ENCODE results near the gene SH3BGRL2. TPM values are rescaled to one million over a fixed set of nuclear protein-coding genes. Genes with fewer than 3 reads are reported as not detected.

Gene SH3BGRL2
- total and polyA plus RNA-seq, 4 donors = 23.8 to 71.3 (median 34.3) TPM

DNA sequence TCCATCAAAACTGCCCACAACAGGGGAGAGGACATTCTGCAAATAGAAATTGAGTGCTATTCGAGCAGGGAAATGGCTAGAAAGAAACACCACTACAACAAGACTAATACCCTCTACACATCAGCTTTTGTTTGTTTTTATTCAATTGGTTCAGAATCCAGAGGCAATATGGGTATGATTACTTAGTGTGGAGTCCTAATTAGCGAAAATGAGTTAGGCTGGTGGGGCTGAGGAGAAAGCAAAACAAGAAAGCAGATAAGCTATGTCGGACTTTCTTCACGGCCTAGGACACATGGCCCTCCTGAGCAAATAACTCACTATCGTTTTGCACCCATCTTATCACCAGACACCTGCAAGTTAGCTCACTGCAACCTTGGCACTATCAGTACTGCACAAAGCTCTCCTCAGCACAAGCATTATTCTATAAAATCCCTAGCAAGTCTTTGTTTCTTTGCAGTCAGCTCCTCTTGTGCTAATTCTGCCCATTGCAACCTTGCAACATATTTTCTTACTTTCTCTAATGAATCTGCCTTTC, 31.3 kb upstream of the SH3BGRL2 start:
- Histone ChIP-seq H3K4me3 (ENCODE audit: low read depth in 1 of 3, low read length in 3 of 3) (no peak overlapping the region), H3K4me1 (ENCODE audit: control insufficient read depth in 4 of 4, insufficient read depth in 4 of 4, low read length in 3 of 4) (no peaks in the 10 kb centered on the region), H3K9ac (ENCODE audit: low read depth in 1 of 2, low read length in 2 of 2) (no peak overlapping the region), H3K36me3 (ENCODE audit: control insufficient read depth in 4 of 4, insufficient read depth in 3 of 4, low read depth in 1 of 4, low read length in 3 of 4) (no peaks in the 10 kb centered on the region), H3K27me3 (ENCODE audit: control insufficient read depth in 4 of 4, insufficient read depth in 4 of 4, low read length in 3 of 4) (no peaks in the 10 kb centered on the region), H3K27ac (ENCODE audit: low read depth in 1 of 2, low read length in 2 of 2) (no peak overlapping the region), H3K9me3 (ENCODE audit: control insufficient read depth in 4 of 4, low read length in 3 of 4) (no peaks in the 10 kb centered on the region)
- DNase-seq (ENCODE audit: low spot score) = no peak
- WGBS = 80% methylated on average over 5 of the region's 5 CpGs
- TF ChIP-seq GABPA (IDR thresholded peaks at IDR 0.05 in 1 of 2, conservative IDR thresholded peaks at IDR 0.05 in 1 of 2) (no peak), RXRA (IDR thresholded peaks at IDR 0.05) (no peak), CTCF (IDR thresholded peaks at IDR 0.05; ENCODE audit: low read depth, low read length, missing input control) (no peak)
- TF ChIP-seq, protein P1, sequence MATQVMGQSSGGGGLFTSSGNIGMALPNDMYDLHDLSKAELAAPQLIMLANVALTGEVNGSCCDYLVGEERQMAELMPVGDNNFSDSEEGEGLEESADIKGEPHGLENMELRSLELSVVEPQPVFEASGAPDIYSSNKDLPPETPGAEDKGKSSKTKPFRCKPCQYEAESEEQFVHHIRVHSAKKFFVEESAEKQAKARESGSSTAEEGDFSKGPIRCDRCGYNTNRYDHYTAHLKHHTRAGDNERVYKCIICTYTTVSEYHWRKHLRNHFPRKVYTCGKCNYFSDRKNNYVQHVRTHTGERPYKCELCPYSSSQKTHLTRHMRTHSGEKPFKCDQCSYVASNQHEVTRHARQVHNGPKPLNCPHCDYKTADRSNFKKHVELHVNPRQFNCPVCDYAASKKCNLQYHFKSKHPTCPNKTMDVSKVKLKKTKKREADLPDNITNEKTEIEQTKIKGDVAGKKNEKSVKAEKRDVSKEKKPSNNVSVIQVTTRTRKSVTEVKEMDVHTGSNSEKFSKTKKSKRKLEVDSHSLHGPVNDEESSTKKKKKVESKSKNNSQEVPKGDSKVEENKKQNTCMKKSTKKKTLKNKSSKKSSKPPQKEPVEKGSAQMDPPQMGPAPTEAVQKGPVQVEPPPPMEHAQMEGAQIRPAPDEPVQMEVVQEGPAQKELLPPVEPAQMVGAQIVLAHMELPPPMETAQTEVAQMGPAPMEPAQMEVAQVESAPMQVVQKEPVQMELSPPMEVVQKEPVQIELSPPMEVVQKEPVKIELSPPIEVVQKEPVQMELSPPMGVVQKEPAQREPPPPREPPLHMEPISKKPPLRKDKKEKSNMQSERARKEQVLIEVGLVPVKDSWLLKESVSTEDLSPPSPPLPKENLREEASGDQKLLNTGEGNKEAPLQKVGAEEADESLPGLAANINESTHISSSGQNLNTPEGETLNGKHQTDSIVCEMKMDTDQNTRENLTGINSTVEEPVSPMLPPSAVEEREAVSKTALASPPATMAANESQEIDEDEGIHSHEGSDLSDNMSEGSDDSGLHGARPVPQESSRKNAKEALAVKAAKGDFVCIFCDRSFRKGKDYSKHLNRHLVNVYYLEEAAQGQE (IDR thresholded peaks at IDR 0.05) = no peak

DNA sequence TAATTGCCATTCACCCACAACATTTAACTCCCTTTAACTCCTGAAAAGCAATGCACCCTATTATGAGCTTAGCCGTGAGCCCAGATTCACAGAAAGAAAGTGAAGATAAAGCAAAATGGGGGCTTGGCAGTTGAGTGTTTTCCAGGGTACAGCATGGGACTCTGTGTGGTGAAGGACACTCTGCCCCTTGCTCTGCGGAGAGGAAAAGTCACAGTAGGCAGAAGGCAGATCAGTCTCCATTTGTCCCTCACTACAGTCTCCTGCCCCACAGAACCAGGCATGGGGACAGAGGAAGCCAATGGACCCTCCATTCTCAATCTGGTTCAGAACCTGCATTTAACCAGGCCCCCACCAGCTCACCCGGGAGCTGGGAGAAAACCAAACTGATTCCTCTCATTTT, 30.8 kb upstream of the SH3BGRL2 start:
- TF ChIP-seq, protein P1 (IDR thresholded peaks at IDR 0.05) = no peak
- TF ChIP-seq NR2F2 (IDR thresholded peaks at IDR 0.05) (no peak), CTCF (IDR thresholded peaks at IDR 0.05; ENCODE audit: low read depth, low read length, missing input control) (no peak), SP1 (IDR thresholded peaks at IDR 0.05) (no peak), RXRA (IDR thresholded peaks at IDR 0.05) (no peak)
- TF ChIP-seq, protein P2, sequence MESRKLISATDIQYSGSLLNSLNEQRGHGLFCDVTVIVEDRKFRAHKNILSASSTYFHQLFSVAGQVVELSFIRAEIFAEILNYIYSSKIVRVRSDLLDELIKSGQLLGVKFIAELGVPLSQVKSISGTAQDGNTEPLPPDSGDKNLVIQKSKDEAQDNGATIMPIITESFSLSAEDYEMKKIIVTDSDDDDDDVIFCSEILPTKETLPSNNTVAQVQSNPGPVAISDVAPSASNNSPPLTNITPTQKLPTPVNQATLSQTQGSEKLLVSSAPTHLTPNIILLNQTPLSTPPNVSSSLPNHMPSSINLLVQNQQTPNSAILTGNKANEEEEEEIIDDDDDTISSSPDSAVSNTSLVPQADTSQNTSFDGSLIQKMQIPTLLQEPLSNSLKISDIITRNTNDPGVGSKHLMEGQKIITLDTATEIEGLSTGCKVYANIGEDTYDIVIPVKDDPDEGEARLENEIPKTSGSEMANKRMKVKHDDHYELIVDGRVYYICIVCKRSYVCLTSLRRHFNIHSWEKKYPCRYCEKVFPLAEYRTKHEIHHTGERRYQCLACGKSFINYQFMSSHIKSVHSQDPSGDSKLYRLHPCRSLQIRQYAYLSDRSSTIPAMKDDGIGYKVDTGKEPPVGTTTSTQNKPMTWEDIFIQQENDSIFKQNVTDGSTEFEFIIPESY (IDR thresholded peaks at IDR 0.05) = no peak
- 94% methylated on average over 3 of the region's 3 CpGs for WGBS
- DNase-seq (ENCODE audit: low spot score) = no peak
- no peak overlapping the region for H3K27ac ChIP-seq (ENCODE audit: low read depth in 1 of 2, low read length in 2 of 2)
- H3K4me1 ChIP-seq (ENCODE audit: control insufficient read depth in 4 of 4, insufficient read depth in 4 of 4, low read length in 3 of 4) = no peaks in the 10 kb centered on the region
- no peaks in the 10 kb centered on the region for H3K27me3 ChIP-seq (ENCODE audit: control insufficient read depth in 4 of 4, insufficient read depth in 4 of 4, low read length in 3 of 4)
- H3K36me3 ChIP-seq (ENCODE audit: control insufficient read depth in 4 of 4, insufficient read depth in 3 of 4, low read depth in 1 of 4, low read length in 3 of 4) = no peaks in the 10 kb centered on the region
- no peaks in the 10 kb centered on the region for H3K9me3 ChIP-seq (ENCODE audit: control insufficient read depth in 4 of 4, low read length in 3 of 4)
- no peak overlapping the region for H3K9ac ChIP-seq (ENCODE audit: low read depth in 1 of 2, low read length in 2 of 2)
- no peak overlapping the region for H3K4me3 ChIP-seq (ENCODE audit: low read depth in 1 of 3, low read length in 3 of 3)

All from liver (tissue), 9 donors.